ENCODE data around the gene SEC14L3.

The SEC14L3 gene

DNA sequence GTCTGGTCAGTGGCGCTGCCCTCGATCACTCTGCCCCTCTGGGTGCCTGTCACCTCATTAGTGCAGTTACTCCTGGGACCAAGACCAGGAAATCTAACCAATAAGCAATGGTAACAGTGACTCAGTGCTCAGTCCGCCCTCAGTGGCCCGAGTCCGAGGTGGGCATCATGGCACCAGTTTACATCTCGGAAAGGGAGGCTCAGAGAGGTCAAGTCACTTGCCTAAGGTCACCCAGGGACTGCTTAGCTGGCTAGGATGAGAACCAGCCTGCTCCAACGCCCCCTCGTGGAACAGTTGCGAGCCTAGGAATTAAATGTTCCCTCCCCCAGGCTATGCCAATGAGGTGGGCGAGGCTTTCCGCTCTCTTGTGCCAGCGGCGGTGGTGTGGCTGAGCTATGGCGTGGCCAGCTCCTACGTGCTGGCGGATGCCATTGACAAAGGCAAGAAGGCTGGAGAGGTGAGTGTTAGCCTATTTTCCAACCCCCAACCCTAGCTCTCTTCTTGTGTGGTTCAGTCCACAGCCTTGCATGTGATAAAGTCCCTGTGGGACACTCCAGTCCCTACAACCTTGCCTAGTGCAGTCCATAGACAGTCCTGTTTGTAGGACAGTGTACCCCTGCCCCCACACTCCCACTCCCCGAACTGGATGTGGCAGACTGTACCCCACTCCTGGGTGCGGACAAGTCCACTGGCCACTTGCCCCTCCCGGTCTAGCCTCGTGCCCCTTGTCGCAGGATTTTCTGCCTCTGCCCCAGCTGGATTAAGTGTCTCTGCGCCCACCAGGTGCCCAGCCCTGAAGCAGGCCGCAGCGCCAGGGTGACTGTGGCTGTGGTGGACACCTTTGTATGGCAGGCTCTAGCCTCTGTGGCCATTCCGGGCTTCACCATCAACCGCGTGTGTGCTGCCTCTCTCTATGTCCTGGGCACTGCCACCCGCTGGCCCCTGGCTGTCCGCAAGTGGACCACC lies 45.1 kb downstream of the SEC14L3 start (continued):
- peak; percentile 90 for TF ChIP-seq PRDM10 (tag by site-specific recombination; IDR thresholded peaks at IDR 0.05)
- 0 out of 2 replicates have a peak, but pooled peaks have one; percentile 13 for TF ChIP-seq KLF10 (tag by site-specific recombination; IDR thresholded peaks at IDR 0.05)
- TF ChIP-seq KLF8 (tag by site-specific recombination; IDR thresholded peaks at IDR 0.05): peak; percentile 26; the same call in 1 of the 2 replicates
- TF ChIP-seq ZNF202 (tag by site-specific recombination; IDR thresholded peaks at IDR 0.05; ENCODE audit: borderline replicate concordance): no peak
- peak; percentile 23; the same call in 1 of the 2 replicates for TF ChIP-seq ZNF654 (tag by site-specific recombination; IDR thresholded peaks at IDR 0.05; ENCODE audit: low read depth)

DNA sequence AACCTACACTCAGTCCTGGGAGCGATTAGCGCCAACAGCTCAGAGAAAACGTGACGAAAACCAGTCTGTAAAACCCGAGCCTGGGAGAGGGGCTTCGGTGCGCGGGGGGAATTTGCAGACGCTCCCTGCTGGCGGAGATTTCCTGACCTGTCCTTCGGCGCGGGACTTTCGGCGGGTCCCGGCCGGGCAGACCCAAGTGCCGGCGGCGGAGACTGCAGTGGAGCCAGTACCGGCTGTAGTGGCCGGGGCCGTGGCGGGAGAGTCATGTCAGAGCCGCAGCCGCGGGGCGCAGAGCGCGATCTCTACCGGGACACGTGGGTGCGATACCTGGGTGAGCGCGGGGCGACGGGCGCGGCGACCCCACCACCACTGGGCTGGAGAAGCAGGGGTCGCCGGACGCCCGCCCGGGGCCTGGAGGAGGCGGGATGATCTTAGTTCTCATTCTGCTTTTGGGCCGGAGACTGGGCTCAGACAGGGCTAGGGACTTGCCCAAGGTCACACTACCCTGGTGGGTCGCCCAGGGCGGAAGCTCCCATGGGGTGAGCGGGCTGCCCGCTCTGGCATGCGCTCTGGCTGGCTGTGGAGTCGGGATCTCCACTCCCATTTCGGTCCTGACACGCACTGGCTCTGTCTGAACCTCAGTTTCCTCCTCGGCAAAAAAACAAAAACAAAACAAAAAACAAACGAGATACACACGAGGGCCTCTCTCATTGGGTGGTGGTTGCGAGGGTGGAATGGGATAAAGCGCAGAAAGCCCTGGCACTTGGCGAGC lies 46.0 kb downstream of the SEC14L3 start, which contains the start of gene MTFP1:
Gene MTFP1, plus strand, starts transcription at position 153 of the 772 bp plus-strand sequence. Its CDS starts 112 bp downstream, at position 265.
- ChIA-PET CTCF (interaction anchor here (0.6 to 7.6 kb wide), 16 partner anchors 12 to 949 kb away, joined by 3 to 71 read pairs (median 4); partner anchors contain the start of gene SLC35E4), POLR2A (interaction anchor here (0.5 to 6.0 kb wide), 9 partner anchors 9 to 771 kb away, joined by 3 to 86 read pairs (median 5); partner anchors contain the start of gene SEC14L2)
- Histone ChIP-seq H3K4me3 (ENCODE audit: low read depth, low read length) (peak within 1 kb of the TSS; percentile 74), H3K9me3 (ENCODE audit: control insufficient read depth, insufficient read depth, low read depth, low read length) (no peaks in the 10 kb centered on the region), H3K36me3 (ENCODE audit: control insufficient read depth in 2 of 2, insufficient read depth in 1 of 2, low read length in 2 of 2) (peaks cover 0 to 26% of the 10 kb centered on the region in 2 experiments; a peak in 1 of 3 replicates), H3K4me1 (ENCODE audit: control insufficient read depth, insufficient read depth, low read length) (peaks cover 23% of the 10 kb centered on the region), H3K27ac (ENCODE audit: extremely low read depth, low read depth, low read length) (peak within 1 kb of the TSS; percentile 57; the same call in 1 of the 2 replicates)
- no peak for TF ChIP-seq ZNF677 (tag by site-specific recombination; IDR thresholded peaks at IDR 0.05)
- peak; percentile 79 for TF ChIP-seq ZBTB17 (tag by site-specific recombination; IDR thresholded peaks at IDR 0.05)
- peak; percentile 55 for TF ChIP-seq ZIC2 (tag by site-specific recombination; IDR thresholded peaks at IDR 0.05)
- no peak for TF ChIP-seq ZNF280C (tag by site-specific recombination; IDR thresholded peaks at IDR 0.05)
- peak; percentile 43; the same call in 1 of the 2 replicates for TF ChIP-seq ZFP69B (tag by site-specific recombination; IDR thresholded peaks at IDR 0.05)
- TF ChIP-seq, protein P1, sequence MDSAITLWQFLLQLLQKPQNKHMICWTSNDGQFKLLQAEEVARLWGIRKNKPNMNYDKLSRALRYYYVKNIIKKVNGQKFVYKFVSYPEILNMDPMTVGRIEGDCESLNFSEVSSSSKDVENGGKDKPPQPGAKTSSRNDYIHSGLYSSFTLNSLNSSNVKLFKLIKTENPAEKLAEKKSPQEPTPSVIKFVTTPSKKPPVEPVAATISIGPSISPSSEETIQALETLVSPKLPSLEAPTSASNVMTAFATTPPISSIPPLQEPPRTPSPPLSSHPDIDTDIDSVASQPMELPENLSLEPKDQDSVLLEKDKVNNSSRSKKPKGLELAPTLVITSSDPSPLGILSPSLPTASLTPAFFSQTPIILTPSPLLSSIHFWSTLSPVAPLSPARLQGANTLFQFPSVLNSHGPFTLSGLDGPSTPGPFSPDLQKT (IDR thresholded peaks at IDR 0.05; ENCODE audit: borderline replicate concordance, low read depth, low read length): no peak
- no peak for TF ChIP-seq ZNF777 (tag by site-specific recombination; IDR thresholded peaks at IDR 0.05; ENCODE audit: borderline replicate concordance)
- peak; percentile 18; the same call in 1 of the 2 replicates for TF ChIP-seq BCL11B (tag by site-specific recombination; IDR thresholded peaks at IDR 0.05; ENCODE audit: low read depth)
- TF ChIP-seq ZNF48 (tag by site-specific recombination; IDR thresholded peaks at IDR 0.05): no peak
- no peak for TF ChIP-seq ZNF16 (tag by site-specific recombination; IDR thresholded peaks at IDR 0.05; ENCODE audit: low read depth)
- TF ChIP-seq ZEB2 (tag by site-specific recombination; IDR thresholded peaks at IDR 0.05): peak; percentile 77; the same call in 1 of the 2 replicates
- TF ChIP-seq ZSCAN23 (tag by site-specific recombination; IDR thresholded peaks at IDR 0.05): no peak
- peak; percentile 50; the same call in 1 of the 2 replicates for TF ChIP-seq ZNF10 (tag by site-specific recombination; IDR thresholded peaks at IDR 0.05)
- TF ChIP-seq ZNF521 (tag by site-specific recombination; IDR thresholded peaks at IDR 0.05): no peak
- TF ChIP-seq KLF1 (tag by site-specific recombination; IDR thresholded peaks at IDR 0.05): no peak
- TF ChIP-seq TRIM28 (IDR thresholded peaks at IDR 0.05; ENCODE audit: borderline replicate concordance, low read length): no peak
- TF ChIP-seq ZBTB8A (tag by site-specific recombination; IDR thresholded peaks at IDR 0.05): peak; percentile 48; the same call in 1 of the 2 replicates
- peak; percentile 33; the same call in 1 of the 2 replicates for TF ChIP-seq ZBTB7A (tag by site-specific recombination; IDR thresholded peaks at IDR 0.05; ENCODE audit: low read depth)
- no peak for TF ChIP-seq KLF10 (tag by site-specific recombination; IDR thresholded peaks at IDR 0.05)
- TF ChIP-seq ZNF335 (tag by site-specific recombination; conservative IDR thresholded peaks at IDR 0.05): peak; percentile 94
- TF ChIP-seq ZNF692 (tag by site-specific recombination; IDR thresholded peaks at IDR 0.05): peak; percentile 79
- TF ChIP-seq ZNF202 (tag by site-specific recombination; IDR thresholded peaks at IDR 0.05; ENCODE audit: borderline replicate concordance): no peak
